Measurements from ENCODE around the gene PCSK4. TPM values are rescaled to one million over a fixed set of nuclear protein-coding genes. Genes with fewer than 3 reads are reported as not detected.

PCSK4 gene
- total and polyA plus RNA-seq, 2 of the 13 experiments (the other 11 are each of a cell fraction or from before 2014, with no cell fraction given), result 2.0 to 2.7 TPM

- TF ChIP-seq ATF5 (CRISPR knock-in tag; IDR thresholded peaks at IDR 0.05; ENCODE audit: low read depth), result no peak
These were observed 19.7 kb downstream of the PCSK4 start (continued) for GRCh38 chr19:1470305-1471009.

- H3K27me3 ChIP-seq (ENCODE audit: control insufficient read depth in 1 of 2, insufficient read depth in 2 of 2, low read length in 2 of 2), result no peaks in the 10 kb centered on the region
- ChIA-PET CTCF (ENCODE audit: low intra/inter-chr PET ratio, low total read pairs) (no interaction called here), POLR2A (interaction anchor here (3.6 kb wide), 1 partner anchor 21 kb away, joined by 19 read pairs; the partner anchor contains the start of genes PCSK4 and REEP6)
- no peak overlapping the region for H2AFZ ChIP-seq (ENCODE audit: low read length)
- WGBS (ENCODE audit: low lambda C conversion rate), result no CpG with 5 or more reads among the region's 22 CpGs
- FAIRE-seq, result no peak
- ATAC-seq, result peak; percentile 14
- H3K9me3 ChIP-seq (ENCODE audit: low read length), result no peaks in the 10 kb centered on the region
- BruUV-seq (replicated peaks), result no TSS peak
- H3K4me2 ChIP-seq (ENCODE audit: low read depth, low read length), result peak overlapping the region; percentile 76
- no peak overlapping the region for H3K27ac ChIP-seq (ENCODE audit: extremely low read length, insufficient read depth, low read length)
- intact Hi-C loops (cut with micrococcal nuclease; ENCODE audit: unreplicated experiment) (no loop called here), in situ Hi-C loops (cut with HindIII; ENCODE audit: extremely low pct_ligation_motif_present, low pct_unique_long_range_greater_than_20kb) (no loop called here)
- peak overlapping the region; percentile 34 for H3K9ac ChIP-seq (ENCODE audit: insufficient read depth, low read depth, low read length)
- H3K36me3 ChIP-seq (replicated peaks in 1 of 2; ENCODE audit: control insufficient read depth in 1 of 2, insufficient read depth in 2 of 2, low read length in 2 of 2), result no peaks in the 10 kb centered on the region; a peak in 1 of 5 replicates
- H3K79me2 ChIP-seq (ENCODE audit: insufficient read depth, low read length), result no peaks in the 10 kb centered on the region
- H4K20me1 ChIP-seq (ENCODE audit: insufficient read depth, low read length), result peaks cover 12% of the 10 kb centered on the region
- peaks cover 25% of the 10 kb centered on the region for H3K4me1 ChIP-seq (ENCODE audit: insufficient read depth, low read length)
- H3K4me3 ChIP-seq (replicated peaks in 1 of 3; ENCODE audit: insufficient read depth in 1 of 3, low read depth in 2 of 3, low read length in 3 of 3), result peak overlapping the region; percentile 41 to 69 (median 54); a peak in 4 of 6 replicates
- DNase-seq (ENCODE audit: low spot score), result no peak
- TF ChIP-seq ZNF446 (CRISPR knock-in tag; IDR thresholded peaks at IDR 0.05), result 0 out of 2 replicates have a peak, but pooled peaks have one; percentile 61
- TF ChIP-seq NCOA2 (CRISPR knock-in tag; IDR thresholded peaks at IDR 0.05), result no peak
- no peak for TF ChIP-seq HDAC6 (IDR thresholded peaks at IDR 0.05; ENCODE audit: low read depth, low read length)
- TF ChIP-seq POLR2A (IDR thresholded peaks at IDR 0.05; ENCODE audit: insufficient read depth in 1 of 2, low read depth in 2 of 2, low read length in 2 of 2), result no peak
- peak; percentile 52; the same call in 1 of the 2 replicates for TF ChIP-seq ZNF670 (CRISPR knock-in tag; IDR thresholded peaks at IDR 0.05; ENCODE audit: borderline replicate concordance)
- peak; percentile 8 for TF ChIP-seq AGO1 (IDR thresholded peaks at IDR 0.05; ENCODE audit: low read depth, low read length, poor library complexity, severe bottlenecking)
- TF ChIP-seq MAX (IDR thresholded peaks at IDR 0.05), result no peak
- TF ChIP-seq MTF2 (CRISPR knock-in tag; IDR thresholded peaks at IDR 0.05; ENCODE audit: borderline replicate concordance), result 0 out of 2 replicates have a peak, but pooled peaks have one; percentile 22
- no peak for TF ChIP-seq SIX1 (CRISPR knock-in tag; IDR thresholded peaks at IDR 0.05; ENCODE audit: borderline replicate concordance)
- 0 out of 2 replicates have a peak, but pooled peaks have one; percentile 46 for TF ChIP-seq THAP9 (CRISPR knock-in tag; IDR thresholded peaks at IDR 0.05; ENCODE audit: borderline replicate concordance)
- no peak for TF ChIP-seq ZNF432 (CRISPR knock-in tag; IDR thresholded peaks at IDR 0.05; ENCODE audit: borderline replicate concordance)
- TF ChIP-seq ZNF687 (CRISPR knock-in tag; IDR thresholded peaks at IDR 0.05), result peak; percentile 96; the same call in 1 of the 2 replicates
- peak; percentile 27; the same call in 1 of the 2 replicates for TF ChIP-seq ZNF776 (CRISPR knock-in tag; IDR thresholded peaks at IDR 0.05)
These were observed 20.2 kb downstream of the PCSK4 start for GRCh38 chr19:1470055-1470304.

Data from HepG2 (cell line).